T follicular helper cell (primary cell): ENCODE measurements around the gene PARD6A.
"Not testable (repeated sequence)": the region's sequence is repeated elsewhere in the genome, so short reads cannot be mapped to it uniquely, and the experiment has no call there.

Source experiments
- DNase-seq: peaks from one replicate; pipeline ENCODE4 v3.0.0-alpha.2; 2020; ENCODE audit warnings: low read depth

Gene PARD6A

GRCh38 chr16:67685388-67686112, 24.8 kb downstream of the PARD6A start:
- DNase-seq: no peak

DNA sequence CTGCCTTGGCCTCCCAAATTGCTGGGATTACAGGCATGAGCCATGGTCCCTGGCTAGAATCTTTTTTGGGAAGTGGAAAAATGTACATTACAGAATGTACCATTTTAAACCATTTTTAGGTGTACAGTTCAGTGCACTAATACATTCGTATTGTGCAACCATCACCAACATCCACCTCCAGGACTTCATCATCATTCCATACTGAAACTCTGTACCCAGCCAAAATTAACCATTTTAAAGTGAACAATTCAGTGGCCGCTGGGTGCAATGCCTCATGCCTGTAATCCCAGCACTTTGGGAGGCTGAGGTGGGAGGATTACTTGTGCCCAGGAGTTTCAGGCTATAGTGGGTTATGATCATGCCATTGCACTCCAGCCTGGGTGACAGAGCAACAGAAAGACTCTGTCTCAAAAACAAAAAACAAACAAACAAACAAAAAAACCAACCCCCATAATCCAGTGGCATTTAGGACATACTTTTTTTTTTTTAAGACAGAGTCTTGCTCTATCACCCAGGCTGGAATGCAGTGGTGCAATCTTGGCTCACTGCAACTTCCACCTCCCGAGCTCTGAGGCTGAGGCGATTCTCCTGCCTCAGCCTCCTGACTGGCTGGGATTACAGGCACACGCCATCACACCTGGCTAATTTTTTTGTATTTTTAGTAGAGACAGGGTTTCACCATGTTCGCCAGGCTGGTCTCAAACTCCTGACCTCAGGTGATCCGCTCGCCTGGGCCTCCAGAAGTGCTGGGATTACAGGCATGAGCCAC, 32.9 kb downstream of the PARD6A start:
- not testable (repeated sequence) for DNase-seq

DNA sequence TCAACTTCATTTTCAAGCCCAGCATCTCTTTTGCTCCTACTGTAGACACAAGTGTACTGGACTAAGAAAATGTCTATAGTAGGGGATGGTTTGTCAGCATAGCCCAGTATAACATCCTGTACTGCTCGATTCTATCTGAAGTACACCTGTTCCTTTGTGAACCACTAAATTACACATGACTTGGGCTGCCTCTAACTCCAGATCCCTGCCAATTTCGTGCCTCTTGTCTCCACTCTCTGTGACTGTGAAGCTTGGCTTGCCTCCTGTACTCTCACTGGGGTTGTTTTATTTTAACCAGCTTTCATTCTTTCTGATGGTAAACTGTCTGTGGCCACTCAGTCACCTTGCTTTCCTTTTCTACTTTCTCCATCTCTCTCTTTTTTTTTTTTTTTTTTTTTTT, 33.9 kb downstream of the PARD6A start:
- no peak for DNase-seq

- DNase-seq: no peak
These were observed 36.8 kb downstream of the PARD6A start for GRCh38 chr16:67697422-67698185.

GRCh38 chr16:67699265-67699664, 38.5 kb downstream of the PARD6A start:
- no peak for DNase-seq

- no peak for DNase-seq
These were observed 40.7 kb downstream of the PARD6A start for GRCh38 chr16:67701420-67701819.

- no peak for DNase-seq
These were observed 41.4 kb downstream of the PARD6A start for GRCh38 chr16:67702130-67702529.

DNA sequence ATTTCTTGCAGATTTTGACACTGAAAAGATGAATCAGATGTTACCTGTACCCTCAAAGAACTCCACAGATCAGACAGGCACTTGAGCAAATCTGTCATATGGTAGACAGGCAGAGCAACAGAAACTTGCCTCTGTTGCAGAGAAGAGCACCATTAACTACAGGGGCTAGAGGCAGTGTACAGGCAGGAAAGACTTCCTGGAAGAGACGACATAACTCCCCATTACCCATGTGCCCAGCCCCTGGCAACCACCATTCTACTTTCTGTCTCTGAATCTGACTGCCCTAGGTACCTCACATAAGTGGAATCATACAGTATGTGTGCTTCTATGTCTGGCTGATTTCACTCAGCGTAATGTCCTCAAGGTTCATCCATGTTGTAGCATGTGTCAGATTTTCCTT, 42.9 kb downstream of the PARD6A start:
- no peak for DNase-seq

DNA sequence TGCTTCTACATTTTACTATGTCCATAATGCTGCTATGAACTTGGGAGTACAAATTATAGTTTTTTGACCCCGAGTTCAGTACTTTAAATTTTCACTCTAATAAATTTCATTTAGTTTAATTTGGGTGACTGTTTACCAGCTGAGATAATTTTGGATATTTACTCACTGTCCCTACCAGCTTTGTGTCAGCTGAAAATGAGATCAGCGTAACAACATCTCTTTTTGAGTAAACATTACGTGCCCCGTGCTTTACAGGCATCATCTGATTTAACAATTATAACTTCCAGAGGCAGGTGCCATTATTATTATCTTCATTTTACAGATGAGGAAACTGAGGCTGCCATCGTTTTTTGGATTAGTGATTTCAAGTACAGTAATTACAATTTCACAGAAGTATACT, 43.4 kb downstream of the PARD6A start:
- DNase-seq: no peak

DNA sequence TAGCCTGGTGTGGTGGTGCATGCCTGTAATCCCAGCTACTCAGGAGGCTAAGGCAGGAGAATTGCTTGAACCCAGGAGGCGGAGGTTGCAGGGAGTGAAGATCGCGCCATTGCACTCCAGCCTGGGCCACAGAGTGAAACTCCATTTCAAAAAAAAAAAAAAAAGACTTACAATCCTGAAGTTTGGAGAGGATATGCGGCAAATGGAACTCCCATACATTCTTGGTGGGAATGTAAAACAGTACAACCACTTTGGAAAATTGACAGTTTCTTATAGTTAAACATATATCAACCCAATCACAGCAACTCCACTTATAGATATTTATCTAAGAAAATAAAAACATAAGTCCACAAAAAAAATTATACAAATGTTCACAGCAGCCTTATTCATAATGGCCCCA, 46.5 kb downstream of the PARD6A start:
- no peak for DNase-seq

GRCh38 chr16:67707790-67708189, 47.0 kb downstream of the PARD6A start:
- DNase-seq: no peak

DNA sequence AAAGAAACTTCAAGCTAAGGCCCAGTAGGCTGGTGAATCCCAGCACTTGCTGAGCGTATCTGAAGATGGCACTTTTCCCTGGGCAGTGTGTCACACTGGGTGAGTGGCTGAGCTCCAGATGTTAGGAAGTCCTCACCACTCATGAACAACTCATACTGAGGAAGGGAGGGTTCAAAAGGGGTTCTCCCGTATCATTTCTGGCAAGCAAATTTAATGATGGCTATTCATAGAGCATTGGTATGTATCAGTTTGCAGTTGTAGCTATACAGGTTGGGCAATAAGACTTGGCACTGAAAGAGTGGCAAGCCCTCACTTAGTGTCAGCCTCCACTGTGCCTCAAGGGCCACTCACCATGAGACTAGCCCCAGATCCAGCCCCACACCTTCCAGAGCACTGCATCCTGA, 47.6 kb downstream of the PARD6A start:
- no peak for DNase-seq

GRCh38 chr16:67709050-67709449, 48.3 kb downstream of the PARD6A start:
- DNase-seq: no peak

DNA sequence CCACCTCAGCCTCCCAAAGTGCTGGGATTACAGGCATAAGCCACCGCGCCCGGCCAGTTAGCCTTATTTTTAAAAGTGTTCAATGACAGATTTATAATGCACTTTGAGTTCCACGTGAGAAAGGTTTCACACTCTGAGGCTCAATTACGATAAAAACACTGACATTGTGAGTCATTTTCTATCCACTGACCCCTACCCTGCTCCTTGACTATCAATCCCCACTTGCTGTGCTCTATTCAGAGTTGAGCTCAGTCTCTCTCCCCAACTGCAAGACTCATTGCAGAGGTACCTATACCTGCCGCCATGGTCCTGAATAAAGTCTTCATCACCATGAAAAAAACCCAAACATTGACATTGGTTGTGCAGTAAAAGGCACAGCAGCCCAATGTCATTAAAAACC, 49.8 kb downstream of the PARD6A start:
- DNase-seq: no peak
